Panc1 (cell line): ENCODE measurements around the gene FN1. TPM values are rescaled to one million over a fixed set of nuclear protein-coding genes. Genes with fewer than 3 reads are reported as not detected.

Source experiments
- ATAC-seq: fragments of 200-7000 bp; cut with Tn5 transposase; 2 replicates; pipeline ENCODE4 v1.9.1; 2020; ENCODE audit warnings: mild to moderate bottlenecking, moderate library complexity
- BruUV-seq: library from RNA; stranded (reverse); fragments of 400-500 nt; replicated peaks from 2 replicates; lab custom pipeline; 2021; lab: Mats Ljungman, UMichigan
- CTCF ChIA-PET: fragments of 300-600 bp; sonication (Branson Sonifier 250); formaldehyde crosslinking; loops from one replicate; lab custom pipeline; 2022; ENCODE audit warnings: antibody characterized with exemption; lab: Charles Lee
- POLR2A ChIA-PET: fragments of 300-600 bp; sonication (Branson Sonifier 250); formaldehyde crosslinking; loops from one replicate; lab custom pipeline; 2022; ENCODE audit warnings: antibody characterized with exemption; lab: Charles Lee
- DNase-seq: peaks from one replicate; pipeline ENCODE4 v3.0.0-alpha.2; 2010; ENCODE audit warnings: low read depth, low spot score
- H3K27ac ChIP-seq: 2 replicates; pipeline ENCODE4 v1.5.1; 2011; ENCODE audit warnings: mild to moderate bottlenecking, low read length, inconsistent platforms
- H3K27me3 ChIP-seq: fragments of 200-500 bp; sonication (Bioruptor generic); 2 replicates; pipeline ENCODE4 v1.6.0; 2014; ENCODE audit warnings: low read length, inconsistent platforms; ENCODE audit not compliant: control insufficient read depth, insufficient read depth
- H3K36me3 ChIP-seq: fragments of 200-500 bp; sonication (Bioruptor generic); 2 replicates; pipeline ENCODE4 v1.5.1; 2014; ENCODE audit warnings: inconsistent platforms, mild to moderate bottlenecking, low read length, moderate library complexity; ENCODE audit not compliant: control insufficient read depth, insufficient read depth
- H3K4me1 ChIP-seq: 2 replicates; pipeline ENCODE4 v1.5.1; 2011; ENCODE audit warnings: inconsistent platforms, mild to moderate bottlenecking, low read length, moderate library complexity; ENCODE audit not compliant: control insufficient read depth, insufficient read depth
- H3K4me3 ChIP-seq, 2 experiments: 2 replicates each; pipeline ENCODE4 v1.5.1; 2011 to 2012; ENCODE audit warnings: low read depth in 2 of 2, low read length in 2 of 2, mild to moderate bottlenecking in 2 of 2, inconsistent platforms in 1 of 2, moderate library complexity in 1 of 2
- H3K9me3 ChIP-seq: fragments of 200-500 bp; sonication (Bioruptor generic); 2 replicates; pipeline ENCODE4 v1.5.1; 2014; ENCODE audit warnings: low read depth, mild to moderate bottlenecking, inconsistent platforms, low read length, moderate library complexity; ENCODE audit not compliant: control insufficient read depth, insufficient read depth
- POLR2AphosphoS5 ChIP-seq: IDR thresholded peaks from 2 replicates; pipeline ENCODE4 v1.6.1; 2012; ENCODE audit warnings: mild to moderate bottlenecking, low read depth, low read length, moderate library complexity
- SIN3A ChIP-seq: IDR thresholded peaks from 2 replicates; pipeline ENCODE4 v1.6.1; 2012; ENCODE audit warnings: low read depth, mild to moderate bottlenecking, low read length, moderate library complexity, borderline replicate concordance; ENCODE audit not compliant: insufficient read depth
- TCF7L2 ChIP-seq: IDR thresholded peaks from 2 replicates; pipeline ENCODE4 v1.6.1; 2011; ENCODE audit warnings: mild to moderate bottlenecking, low read depth, low read length, inconsistent platforms
- in situ Hi-C: cut with HindIII; loops from 2 replicates; pipeline ENCODE4 v1.10.0; 2016; ENCODE audit warnings: low sequenced_read_pairs, low pct_unique_long_range_greater_than_20kb
- intact Hi-C: fragments of 100-400 bp; cut with micrococcal nuclease; formaldehyde crosslinking; loops from one replicate; pipeline ENCODE4 v1.10.0; 2022; ENCODE audit not compliant: unreplicated experiment
- total RNA-seq: library from RNA; stranded (reverse); gene quantifications from one replicate; pipeline ENCODE4 v1.2.1, GENCODE V29; 2021; ENCODE audit not compliant: unreplicated experiment
- TF ChIP-seq, protein P1 (sequence below), 2 experiments: IDR thresholded peaks; 2 replicates each; pipeline ENCODE4 v1.6.1; 2011 to 2012; ENCODE audit warnings: low read depth in 2 of 2, control low read depth in 1 of 2, low read length in 1 of 2, mild to moderate bottlenecking in 1 of 2, moderate library complexity in 1 of 2; ENCODE audit not compliant: insufficient read depth in 1 of 2
- TF ChIP-seq, protein P2 (sequence below): fragments of 450-650 bp; IDR thresholded peaks from 2 replicates; pipeline ENCODE4 v1.5.1; 2017; ENCODE audit warnings: mild to moderate bottlenecking

Gene FN1
- total RNA-seq, 1 experiment from 2014 or later, result 4.2 TPM

DNA sequence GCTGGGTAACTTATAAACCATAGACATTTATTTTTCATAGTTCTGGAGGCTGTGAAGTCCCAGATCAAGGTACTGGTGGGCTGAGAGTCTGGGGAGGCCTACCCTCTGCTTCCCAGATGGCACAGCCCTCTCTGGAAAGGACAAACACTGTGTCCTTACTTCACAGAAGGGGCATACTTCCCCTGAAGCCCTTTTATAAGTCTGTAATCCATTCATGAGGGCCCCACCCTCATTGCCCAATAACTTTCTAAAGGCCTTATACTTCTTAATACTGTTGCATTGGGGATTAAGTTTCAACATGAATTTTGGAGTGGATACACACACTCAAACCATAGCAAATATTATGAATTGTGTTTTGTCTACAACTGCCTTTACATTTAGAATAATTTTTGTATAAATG is 88.0 kb downstream of the FN1 start:
- intact Hi-C loops (no loop called here), in situ Hi-C loops (no loop called here)
- ChIA-PET CTCF (no interaction called here), POLR2A (no interaction called here)
- no peaks in the 10 kb centered on the region for H3K27me3 ChIP-seq
- H3K9me3 ChIP-seq, result no peaks in the 10 kb centered on the region
- no peak for DNase-seq
- no peak overlapping the region for H3K27ac ChIP-seq
- TSS peak; percentile 23 for BruUV-seq
- no peak for ATAC-seq
- H3K36me3 ChIP-seq, result peaks cover 43% of the 10 kb centered on the region
- no peak overlapping the region for H3K4me3 ChIP-seq
- TF ChIP-seq SIN3A (no peak), POLR2AphosphoS5 (no peak), TCF7L2 (no peak)
- TF ChIP-seq, protein P1, sequence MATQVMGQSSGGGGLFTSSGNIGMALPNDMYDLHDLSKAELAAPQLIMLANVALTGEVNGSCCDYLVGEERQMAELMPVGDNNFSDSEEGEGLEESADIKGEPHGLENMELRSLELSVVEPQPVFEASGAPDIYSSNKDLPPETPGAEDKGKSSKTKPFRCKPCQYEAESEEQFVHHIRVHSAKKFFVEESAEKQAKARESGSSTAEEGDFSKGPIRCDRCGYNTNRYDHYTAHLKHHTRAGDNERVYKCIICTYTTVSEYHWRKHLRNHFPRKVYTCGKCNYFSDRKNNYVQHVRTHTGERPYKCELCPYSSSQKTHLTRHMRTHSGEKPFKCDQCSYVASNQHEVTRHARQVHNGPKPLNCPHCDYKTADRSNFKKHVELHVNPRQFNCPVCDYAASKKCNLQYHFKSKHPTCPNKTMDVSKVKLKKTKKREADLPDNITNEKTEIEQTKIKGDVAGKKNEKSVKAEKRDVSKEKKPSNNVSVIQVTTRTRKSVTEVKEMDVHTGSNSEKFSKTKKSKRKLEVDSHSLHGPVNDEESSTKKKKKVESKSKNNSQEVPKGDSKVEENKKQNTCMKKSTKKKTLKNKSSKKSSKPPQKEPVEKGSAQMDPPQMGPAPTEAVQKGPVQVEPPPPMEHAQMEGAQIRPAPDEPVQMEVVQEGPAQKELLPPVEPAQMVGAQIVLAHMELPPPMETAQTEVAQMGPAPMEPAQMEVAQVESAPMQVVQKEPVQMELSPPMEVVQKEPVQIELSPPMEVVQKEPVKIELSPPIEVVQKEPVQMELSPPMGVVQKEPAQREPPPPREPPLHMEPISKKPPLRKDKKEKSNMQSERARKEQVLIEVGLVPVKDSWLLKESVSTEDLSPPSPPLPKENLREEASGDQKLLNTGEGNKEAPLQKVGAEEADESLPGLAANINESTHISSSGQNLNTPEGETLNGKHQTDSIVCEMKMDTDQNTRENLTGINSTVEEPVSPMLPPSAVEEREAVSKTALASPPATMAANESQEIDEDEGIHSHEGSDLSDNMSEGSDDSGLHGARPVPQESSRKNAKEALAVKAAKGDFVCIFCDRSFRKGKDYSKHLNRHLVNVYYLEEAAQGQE (IDR thresholded peaks at IDR 0.05; ENCODE audit: insufficient read depth in 1 of 2, low read depth in 2 of 2, low read length in 1 of 2), result no peak
- TF ChIP-seq, protein P2, sequence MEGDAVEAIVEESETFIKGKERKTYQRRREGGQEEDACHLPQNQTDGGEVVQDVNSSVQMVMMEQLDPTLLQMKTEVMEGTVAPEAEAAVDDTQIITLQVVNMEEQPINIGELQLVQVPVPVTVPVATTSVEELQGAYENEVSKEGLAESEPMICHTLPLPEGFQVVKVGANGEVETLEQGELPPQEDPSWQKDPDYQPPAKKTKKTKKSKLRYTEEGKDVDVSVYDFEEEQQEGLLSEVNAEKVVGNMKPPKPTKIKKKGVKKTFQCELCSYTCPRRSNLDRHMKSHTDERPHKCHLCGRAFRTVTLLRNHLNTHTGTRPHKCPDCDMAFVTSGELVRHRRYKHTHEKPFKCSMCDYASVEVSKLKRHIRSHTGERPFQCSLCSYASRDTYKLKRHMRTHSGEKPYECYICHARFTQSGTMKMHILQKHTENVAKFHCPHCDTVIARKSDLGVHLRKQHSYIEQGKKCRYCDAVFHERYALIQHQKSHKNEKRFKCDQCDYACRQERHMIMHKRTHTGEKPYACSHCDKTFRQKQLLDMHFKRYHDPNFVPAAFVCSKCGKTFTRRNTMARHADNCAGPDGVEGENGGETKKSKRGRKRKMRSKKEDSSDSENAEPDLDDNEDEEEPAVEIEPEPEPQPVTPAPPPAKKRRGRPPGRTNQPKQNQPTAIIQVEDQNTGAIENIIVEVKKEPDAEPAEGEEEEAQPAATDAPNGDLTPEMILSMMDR, result no peak
- no peaks in the 10 kb centered on the region for H3K4me1 ChIP-seq

DNA sequence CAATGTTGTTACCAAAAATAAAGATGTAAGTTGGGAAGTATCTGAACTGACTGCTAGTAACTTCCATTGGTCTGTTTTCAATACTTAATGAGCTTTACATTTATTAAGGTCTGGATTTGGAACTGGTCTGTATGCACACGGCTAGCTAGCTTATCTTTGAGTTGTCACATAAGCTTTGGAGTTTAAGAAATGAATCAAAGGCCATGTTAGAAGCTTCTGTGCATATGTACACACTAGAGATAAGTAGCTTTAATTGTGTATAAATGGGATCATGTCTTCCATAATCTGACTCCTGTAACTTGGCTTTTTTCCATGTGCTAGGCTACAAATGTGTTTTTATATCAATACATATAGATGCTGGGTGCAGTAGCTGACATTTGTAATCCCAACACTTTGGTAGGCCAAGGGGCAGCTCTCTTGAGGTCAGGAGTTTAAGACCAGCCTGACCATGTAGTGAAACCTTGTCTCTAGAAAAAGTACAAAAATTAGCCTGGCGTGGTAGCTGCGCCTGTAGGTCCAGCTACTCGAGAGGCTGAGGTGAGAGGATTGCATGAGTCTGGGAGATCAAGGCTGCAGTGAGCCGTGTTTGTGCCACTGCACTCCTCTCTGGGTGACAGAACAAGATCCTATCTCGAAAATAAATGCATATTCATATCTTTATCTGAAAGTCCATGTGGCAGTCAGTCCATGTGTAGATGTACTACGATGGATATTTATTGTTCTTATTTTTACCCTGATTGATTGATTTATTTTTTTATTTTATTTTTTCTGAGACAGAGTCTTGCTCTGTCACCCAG is 96.8 kb downstream of the FN1 start:
- Histone ChIP-seq H3K4me3 (no peak overlapping the region), H3K9me3 (no peaks in the 10 kb centered on the region), H3K36me3 (peaks cover 48% of the 10 kb centered on the region), H3K27ac (no peak overlapping the region), H3K27me3 (no peaks in the 10 kb centered on the region), H3K4me1 (no peaks in the 10 kb centered on the region)
- no peak for DNase-seq
- POLR2A ChIA-PET, result no interaction called here
- in situ Hi-C loops (no loop called here), intact Hi-C loops (no loop called here)
- TF ChIP-seq POLR2AphosphoS5 (no peak), TCF7L2 (no peak), SIN3A (no peak)
- TF ChIP-seq, protein P2, result no peak
- TF ChIP-seq, protein P1 (IDR thresholded peaks at IDR 0.05; ENCODE audit: insufficient read depth in 1 of 2, low read depth in 2 of 2, low read length in 1 of 2), result no peak
- CTCF ChIA-PET, result no interaction called here
- BruUV-seq, result no TSS peak
- no peak for ATAC-seq
